Bronchial epithelial cell (primary cell): ENCODE results near the gene CEP112. TPM values are rescaled to one million over a fixed set of nuclear protein-coding genes. Genes with fewer than 3 reads are reported as not detected.

Experiments
- DNase-seq: peaks from one replicate; pipeline ENCODE4 v3.0.0-alpha.2; 2010; ENCODE audit warnings: low read depth
- FAIRE-seq: peaks from 2 replicates; lab custom pipeline; 2011; peaks lifted over from hg19 to GRCh38; lab: Jason Lieb, UNC
- H3K27me3 ChIP-seq: 2 replicates; pipeline ENCODE4 v1.5.1; 2011; ENCODE audit warnings: low read length; ENCODE audit not compliant: control insufficient read depth, insufficient read depth
- H3K36me3 ChIP-seq: 2 replicates; pipeline ENCODE4 v1.5.1; 2011; ENCODE audit warnings: low read length; ENCODE audit not compliant: control insufficient read depth, insufficient read depth
- H3K4me3 ChIP-seq: 2 replicates; pipeline ENCODE4 v1.5.1; 2011; ENCODE audit warnings: mild to moderate bottlenecking, low read depth, low read length, control low read depth
- total RNA-seq: library from RNA; depleted of rRNA; stranded (reverse); fragments of >200 nt; gene quantifications from 2 replicates; pipeline ENCODE4 v1.2.1, GENCODE V29; 2014
- TF ChIP-seq, protein P1 (sequence below): IDR thresholded peaks from 2 replicates; pipeline ENCODE4 v1.5.1; 2011; ENCODE audit warnings: mild to moderate bottlenecking, moderate library complexity, low read length, control low read depth, inconsistent platforms; ENCODE audit not compliant: insufficient read depth, severe bottlenecking

The CEP112 gene
- total RNA-seq, 1 donor from 2014 or later, result 2.4 TPM

DNA sequence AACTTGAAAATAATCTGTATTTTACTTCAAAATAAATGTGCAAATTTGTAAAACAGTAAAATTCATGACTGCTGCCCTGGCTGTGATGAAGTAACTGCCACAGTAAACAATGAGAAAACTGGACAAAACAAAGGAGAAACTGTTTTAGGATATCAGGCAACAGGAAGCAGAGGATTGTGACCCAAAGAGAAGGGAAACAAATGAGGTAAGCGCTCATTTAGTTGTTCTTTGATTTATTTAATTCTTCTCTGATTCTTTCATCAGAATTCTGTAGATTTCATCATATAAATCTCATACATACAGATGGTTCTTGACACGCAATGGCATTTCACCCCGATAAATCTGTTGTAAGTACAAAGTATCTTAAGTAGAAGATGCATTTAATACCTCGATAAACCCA, 432.4 kb downstream of the CEP112 start:
- TF ChIP-seq, protein P1, sequence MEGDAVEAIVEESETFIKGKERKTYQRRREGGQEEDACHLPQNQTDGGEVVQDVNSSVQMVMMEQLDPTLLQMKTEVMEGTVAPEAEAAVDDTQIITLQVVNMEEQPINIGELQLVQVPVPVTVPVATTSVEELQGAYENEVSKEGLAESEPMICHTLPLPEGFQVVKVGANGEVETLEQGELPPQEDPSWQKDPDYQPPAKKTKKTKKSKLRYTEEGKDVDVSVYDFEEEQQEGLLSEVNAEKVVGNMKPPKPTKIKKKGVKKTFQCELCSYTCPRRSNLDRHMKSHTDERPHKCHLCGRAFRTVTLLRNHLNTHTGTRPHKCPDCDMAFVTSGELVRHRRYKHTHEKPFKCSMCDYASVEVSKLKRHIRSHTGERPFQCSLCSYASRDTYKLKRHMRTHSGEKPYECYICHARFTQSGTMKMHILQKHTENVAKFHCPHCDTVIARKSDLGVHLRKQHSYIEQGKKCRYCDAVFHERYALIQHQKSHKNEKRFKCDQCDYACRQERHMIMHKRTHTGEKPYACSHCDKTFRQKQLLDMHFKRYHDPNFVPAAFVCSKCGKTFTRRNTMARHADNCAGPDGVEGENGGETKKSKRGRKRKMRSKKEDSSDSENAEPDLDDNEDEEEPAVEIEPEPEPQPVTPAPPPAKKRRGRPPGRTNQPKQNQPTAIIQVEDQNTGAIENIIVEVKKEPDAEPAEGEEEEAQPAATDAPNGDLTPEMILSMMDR, result no peak
- no peak for FAIRE-seq
- DNase-seq, result no peak

DNA sequence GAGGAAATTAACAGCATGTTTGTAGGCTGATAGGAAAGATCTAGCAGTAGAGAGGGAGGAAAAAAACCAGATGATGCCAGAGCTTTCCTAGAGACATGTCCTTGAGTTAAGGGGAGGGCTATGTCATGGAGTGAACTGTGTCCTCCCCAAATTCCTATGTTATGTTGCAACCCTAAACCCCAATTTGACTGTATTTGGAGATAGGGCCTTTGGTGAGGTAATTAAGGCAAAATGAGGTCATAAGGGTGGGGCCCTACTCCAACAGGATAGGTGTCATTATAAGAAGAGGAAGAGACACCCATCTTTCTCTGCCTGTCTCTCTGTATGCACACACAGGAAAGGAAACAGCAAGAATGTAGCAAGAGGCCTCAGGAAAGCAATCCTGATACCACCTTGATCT, 435.2 kb downstream of the CEP112 start:
- Histone ChIP-seq H3K36me3 (no peaks in the 10 kb centered on the region), H3K27me3 (peaks cover 2% of the 10 kb centered on the region), H3K4me3 (no peak overlapping the region)
- DNase-seq, result no peak
- peak; percentile 40 for FAIRE-seq
- TF ChIP-seq, protein P1, result no peak

More for the DNA sequence above, 432.4 kb downstream of the CEP112 start:
- Histone ChIP-seq H3K4me3 (no peak overlapping the region), H3K27me3 (no peaks in the 10 kb centered on the region), H3K36me3 (no peaks in the 10 kb centered on the region)

DNA sequence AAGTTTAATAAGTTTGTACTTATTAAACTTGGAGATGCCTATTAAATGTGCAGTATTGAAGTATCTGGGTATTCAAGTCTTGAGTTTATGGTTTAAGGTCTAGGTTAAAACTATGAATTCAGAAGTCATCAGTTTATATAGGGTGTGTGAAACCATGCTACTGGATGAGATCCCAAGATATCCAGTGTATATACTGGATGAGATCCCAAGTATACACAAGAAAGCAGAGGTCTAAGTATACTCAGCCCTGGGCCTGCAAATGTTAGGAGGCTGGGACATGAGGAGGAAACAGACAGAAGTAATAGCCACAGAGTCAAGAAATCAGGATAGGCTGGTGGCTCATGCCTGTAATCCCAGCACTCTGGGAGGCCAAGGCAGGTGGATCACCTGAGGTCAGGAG, 436.1 kb downstream of the CEP112 start:
- Histone ChIP-seq H3K36me3 (no peaks in the 10 kb centered on the region), H3K27me3 (peaks cover 2% of the 10 kb centered on the region), H3K4me3 (no peak overlapping the region)
- FAIRE-seq (no peak), DNase-seq (no peak)
- TF ChIP-seq, protein P1, result no peak

- H3K36me3 ChIP-seq, result no peaks in the 10 kb centered on the region
- TF ChIP-seq, protein P1, result no peak
- DNase-seq (peak; percentile 42), FAIRE-seq (no peak)
- peaks cover 2% of the 10 kb centered on the region for H3K27me3 ChIP-seq
- H3K4me3 ChIP-seq, result no peak overlapping the region
Measured at GRCh38 chr17:65754630-65755029, 437.3 kb downstream of the CEP112 start.

- Histone ChIP-seq H3K36me3 (no peaks in the 10 kb centered on the region), H3K27me3 (peaks cover 2% of the 10 kb centered on the region), H3K4me3 (no peak overlapping the region)
- TF ChIP-seq, protein P1, result no peak
- DNase-seq (no peak), FAIRE-seq (no peak)
Measured at GRCh38 chr17:65754081-65754480, 437.9 kb downstream of the CEP112 start.

DNA sequence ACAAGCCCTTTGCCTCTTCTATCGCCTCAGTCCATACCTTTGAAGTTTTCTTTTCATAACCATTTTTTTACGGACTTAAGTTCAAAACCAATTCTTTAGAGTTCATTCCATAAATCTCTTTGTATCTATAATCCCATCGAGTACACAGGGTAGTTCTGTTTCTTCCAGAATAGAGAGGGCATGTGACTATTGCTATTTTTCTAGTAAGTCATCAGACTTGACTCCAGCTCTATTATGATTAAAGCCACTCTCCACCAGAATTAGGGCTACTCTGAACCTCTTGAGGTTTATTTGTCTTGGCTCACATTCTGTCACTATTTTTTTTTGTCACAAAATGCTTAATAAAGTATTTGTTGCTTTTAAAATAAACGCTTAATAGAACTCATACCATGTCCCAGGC, 438.6 kb downstream of the CEP112 start:
- Histone ChIP-seq H3K36me3 (no peaks in the 10 kb centered on the region), H3K4me3 (no peak overlapping the region), H3K27me3 (peaks cover 2% of the 10 kb centered on the region)
- no peak for DNase-seq
- TF ChIP-seq, protein P1, result no peak
- no peak for FAIRE-seq
